IMR-90 (cell line): ENCODE results near the gene GNL2. TPM values are rescaled to one million over a fixed set of nuclear protein-coding genes. Genes with fewer than 3 reads are reported as not detected.

Experiments used
- ATAC-seq: fragments of 200-7000 bp; cut with Tn5 transposase; 2 replicates; pipeline ENCODE4 v1.9.1; 2020; ENCODE audit warnings: low read depth, mild to moderate bottlenecking, moderate library complexity
- BruUV-seq: library from RNA; stranded (reverse); fragments of 400-500 nt; replicated peaks from 2 replicates; lab custom pipeline; 2021; lab: Mats Ljungman, UMichigan
- CTCF ChIA-PET: fragments of 300-600 bp; formaldehyde crosslinking; extraction: SDS; loops from one replicate; lab custom pipeline; 2021; ENCODE audit warnings: antibody characterized with exemption; lab: Yijun Ruan, JAX
- POLR2A ChIA-PET: fragments of 300-600 bp; sonication (Branson Sonifier 250); formaldehyde crosslinking; loops from one replicate; lab custom pipeline; 2022; ENCODE audit warnings: antibody characterized with exemption; ENCODE audit not compliant: unreplicated experiment; lab: Charles Lee
- DNase-seq: peaks from one replicate; pipeline ENCODE4 v3.0.0; 2013
- H2AFZ ChIP-seq: replicated peaks from 2 replicates; pipeline ENCODE3; 2013; ENCODE audit warnings: low read length, mild to moderate bottlenecking; ENCODE audit not compliant: poor library complexity
- H2AK5ac ChIP-seq: 2 replicates; pipeline ENCODE4 v1.6.1; 2013; ENCODE audit warnings: low read depth, low read length, inconsistent platforms
- H2AK9ac ChIP-seq: replicated peaks from 2 replicates; pipeline ENCODE3; 2013; ENCODE audit warnings: mild to moderate bottlenecking, low read depth, low read length, moderate library complexity; ENCODE audit not compliant: poor library complexity
- H2BK120ac ChIP-seq: 2 replicates; pipeline ENCODE4 v1.6.1; 2013; ENCODE audit warnings: low read depth, low read length, inconsistent platforms
- H2BK15ac ChIP-seq: 3 replicates; pipeline ENCODE4 v1.6.1; 2013; ENCODE audit warnings: low read depth, low read length, inconsistent platforms
- H2BK20ac ChIP-seq: 2 replicates; pipeline ENCODE4 v1.6.1; 2013; ENCODE audit warnings: low read depth, mild to moderate bottlenecking, inconsistent platforms, low read length, moderate library complexity
- H2BK5ac ChIP-seq: 2 replicates; pipeline ENCODE4 v1.6.1; 2013; ENCODE audit warnings: mild to moderate bottlenecking, low read depth, low read length, inconsistent platforms; ENCODE audit not compliant: poor library complexity, severe bottlenecking
- H3K14ac ChIP-seq: replicated peaks from 2 replicates; pipeline ENCODE4 v1.6.1; 2013; ENCODE audit warnings: low read depth, low read length, inconsistent platforms
- H3K18ac ChIP-seq: 2 replicates; pipeline ENCODE4 v1.6.1; 2013; ENCODE audit warnings: low read depth, low read length, control low read depth
- H3K23ac ChIP-seq: 2 replicates; pipeline ENCODE4 v1.6.1; 2013; ENCODE audit warnings: low read depth, low read length, inconsistent platforms
- H3K27ac ChIP-seq: 2 replicates; pipeline ENCODE4 v1.5.1; 2013; ENCODE audit warnings: mild to moderate bottlenecking, control low read depth, low read length; ENCODE audit not compliant: insufficient read depth
- H3K27me3 ChIP-seq: 2 replicates; pipeline ENCODE4 v1.6.1; 2013; ENCODE audit warnings: low read length; ENCODE audit not compliant: control insufficient read depth, insufficient read depth
- H3K36me3 ChIP-seq: 2 replicates; pipeline ENCODE4 v1.6.1; 2013; ENCODE audit warnings: low read length, mixed read lengths; ENCODE audit not compliant: control insufficient read depth, insufficient read depth
- H3K4ac ChIP-seq: 2 replicates; pipeline ENCODE4 v1.6.1; 2013; ENCODE audit warnings: low read depth, low read length, inconsistent platforms
- H3K4me1 ChIP-seq: 2 replicates; pipeline ENCODE4 v1.6.1; 2013; ENCODE audit warnings: low read length, mixed read lengths; ENCODE audit not compliant: control insufficient read depth, insufficient read depth
- H3K4me2 ChIP-seq: 2 replicates; pipeline ENCODE4 v1.6.1; 2013; ENCODE audit warnings: low read depth, mild to moderate bottlenecking, control low read depth, low read length, moderate library complexity
- H3K4me3 ChIP-seq: 2 replicates; pipeline ENCODE4 v1.5.1; 2013; ENCODE audit warnings: low read depth, mild to moderate bottlenecking, control low read depth, low read length, moderate library complexity; ENCODE audit not compliant: insufficient read depth
- H3K56ac ChIP-seq: 2 replicates; pipeline ENCODE4 v1.6.1; 2013; ENCODE audit warnings: low read length, inconsistent platforms; ENCODE audit not compliant: insufficient read depth; ENCODE audit errors: extremely low read depth
- H3K79me1 ChIP-seq, 2 experiments: 2 replicates each; pipeline ENCODE4 v1.6.1; 2013; ENCODE audit warnings: low read length in 2 of 2, inconsistent platforms in 1 of 2, low read depth in 1 of 2
- H3K9ac ChIP-seq: 2 replicates; pipeline ENCODE4 v1.6.1; 2013; ENCODE audit warnings: low read depth, low read length, control low read depth
- H3K9me1 ChIP-seq: 2 replicates; pipeline ENCODE4 v1.6.1; 2013; ENCODE audit warnings: low read length, inconsistent platforms; ENCODE audit not compliant: insufficient read depth
- H3K9me3 ChIP-seq: 2 replicates; pipeline ENCODE4 v1.6.1; 2013; ENCODE audit warnings: low read length; ENCODE audit not compliant: control insufficient read depth, insufficient read depth
- H4K20me1 ChIP-seq: 2 replicates; pipeline ENCODE4 v1.6.1; 2013; ENCODE audit warnings: low read length, inconsistent platforms; ENCODE audit not compliant: insufficient read depth
- H4K5ac ChIP-seq: 2 replicates; pipeline ENCODE4 v1.6.1; 2013; ENCODE audit warnings: mild to moderate bottlenecking, low read depth, low read length, control low read depth
- H4K8ac ChIP-seq, 2 experiments: 2 replicates each; pipeline ENCODE4 v1.6.1; 2013; ENCODE audit warnings: low read depth in 2 of 2, low read length in 2 of 2, control low read depth in 1 of 2, inconsistent platforms in 1 of 2
- H4K91ac ChIP-seq: 2 replicates; pipeline ENCODE4 v1.6.1; 2013; ENCODE audit warnings: low read depth, low read length, inconsistent platforms; ENCODE audit not compliant: insufficient read depth
- CEBPB ChIP-seq: IDR thresholded peaks from 2 replicates; pipeline ENCODE4 v1.6.1; 2012; ENCODE audit warnings: low read depth, low read length, improper control_type of control experiment
- dilution Hi-C: fragments of 300-500 bp; cut with HindIII; formaldehyde crosslinking; loops from one replicate; pipeline ENCODE4 v1.14.3; 2018; ENCODE audit warnings: low sequenced_read_pairs; ENCODE audit not compliant: unreplicated experiment
- in situ Hi-C: fragments of 300-500 bp; cut with MboI; formaldehyde crosslinking; loops from 3 replicates; pipeline ENCODE4 v1.14.3; 2019; ENCODE audit warnings: low sequenced_read_pairs, inconsistent platforms, mixed read lengths
- intact Hi-C: fragments of 100-400 bp; cut with micrococcal nuclease; formaldehyde crosslinking; loops from 2 replicates; pipeline ENCODE4 v1.10.0; 2022
- polyA plus RNA-seq, 3 experiments: library from polyadenylated mRNA; depleted of rRNA; stranded (reverse); fragments of >200 nt; gene quantifications; 2 replicates each; pipeline ENCODE4 v1.2.3, GENCODE V29; 2012; ENCODE audit warnings: low replicate concordance in 1 of 3
- total RNA-seq: library from RNA; depleted of rRNA; stranded (reverse); fragments of >200 nt; gene quantifications from 2 replicates; pipeline ENCODE4 v1.2.3, GENCODE V29; 2012
- TF ChIP-seq, protein P1 (sequence below): fragments of 150-350 bp; IDR thresholded peaks from 2 replicates; pipeline ENCODE4 v1.6.1; 2017; ENCODE audit warnings: mild to moderate bottlenecking, antibody characterized with exemption, low read length, low read depth

Gene GNL2
- total and polyA plus RNA-seq, 2 of the 4 experiments (the other 2 are of a cell fraction) = 42.9 to 77.4 TPM

GRCh38 chr1:37564892-37565291, 30.8 kb downstream of the GNL2 start:
- H3K4me1 ChIP-seq = no peaks in the 10 kb centered on the region
- in situ Hi-C loops (no loop called here), dilution Hi-C loops (no loop called here), intact Hi-C loops (no loop called here)
- H3K4me2 ChIP-seq = no peak overlapping the region
- H2BK120ac ChIP-seq = no peak overlapping the region
- no peak overlapping the region for H3K23ac ChIP-seq
- H3K4me3 ChIP-seq = no peak overlapping the region
- no peak overlapping the region for H3K9ac ChIP-seq
- no peak overlapping the region for H3K4ac ChIP-seq
- H3K9me3 ChIP-seq = no peaks in the 10 kb centered on the region
- no peak for TF ChIP-seq CEBPB
- TF ChIP-seq, protein P1, sequence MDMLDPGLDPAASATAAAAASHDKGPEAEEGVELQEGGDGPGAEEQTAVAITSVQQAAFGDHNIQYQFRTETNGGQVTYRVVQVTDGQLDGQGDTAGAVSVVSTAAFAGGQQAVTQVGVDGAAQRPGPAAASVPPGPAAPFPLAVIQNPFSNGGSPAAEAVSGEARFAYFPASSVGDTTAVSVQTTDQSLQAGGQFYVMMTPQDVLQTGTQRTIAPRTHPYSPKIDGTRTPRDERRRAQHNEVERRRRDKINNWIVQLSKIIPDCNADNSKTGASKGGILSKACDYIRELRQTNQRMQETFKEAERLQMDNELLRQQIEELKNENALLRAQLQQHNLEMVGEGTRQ = no peak
- CTCF ChIA-PET = no interaction called here
- H3K14ac ChIP-seq = no peak overlapping the region
- ATAC-seq (no peak), DNase-seq (no peak)
- no peak overlapping the region for H2BK5ac ChIP-seq
- BruUV-seq = no TSS peak
- H4K5ac ChIP-seq = no peak overlapping the region
- H3K18ac ChIP-seq = no peak overlapping the region
- no peak overlapping the region for H3K56ac ChIP-seq
- H2BK15ac ChIP-seq = no peak overlapping the region
- POLR2A ChIA-PET = no interaction called here
- H2BK20ac ChIP-seq = no peak overlapping the region
- peaks cover 7 to 9% of the 10 kb centered on the region in 2 experiments; a peak in 2 of 4 replicates for H3K79me1 ChIP-seq
- no peaks in the 10 kb centered on the region for H3K27me3 ChIP-seq
- H4K20me1 ChIP-seq = no peaks in the 10 kb centered on the region; the same call in 1 of the 2 replicates
- no peak overlapping the region for H4K91ac ChIP-seq
- H3K27ac ChIP-seq = no peak overlapping the region
- H2AFZ ChIP-seq = no peak overlapping the region
- H3K9me1 ChIP-seq = no peaks in the 10 kb centered on the region
- H4K8ac ChIP-seq = no peak overlapping the region
- no peak overlapping the region for H2AK5ac ChIP-seq
- no peak overlapping the region for H2AK9ac ChIP-seq
- peaks cover 40% of the 10 kb centered on the region for H3K36me3 ChIP-seq
